Eye (tissue), 1 donor: Measurements from ENCODE around the gene MYOD1.

ENCODE experiments used
- DNase-seq: peaks from one replicate; pipeline ENCODE4 v3.0.0-alpha.2; 2015

Gene MYOD1

GRCh38 chr11:17703951-17704350 is 15.4 kb upstream of the MYOD1 start:
- no peak for DNase-seq

GRCh38 chr11:17707830-17708229 is 11.5 kb upstream of the MYOD1 start:
- DNase-seq: no peak

GRCh38 chr11:17711836-17712235 is 7.5 kb upstream of the MYOD1 start:
- DNase-seq: no peak

- no peak for DNase-seq
Measured at GRCh38 chr11:17713851-17714250, 5.5 kb upstream of the MYOD1 start.

GRCh38 chr11:17714356-17714854 is 5.0 kb upstream of the MYOD1 start:
- DNase-seq: no peak

GRCh38 chr11:17714870-17715269 is 4.5 kb upstream of the MYOD1 start:
- no peak for DNase-seq

GRCh38 chr11:17716807-17717206 is 2.6 kb upstream of the MYOD1 start:
- no peak for DNase-seq

GRCh38 chr11:17718015-17718414 is 1.4 kb upstream of the MYOD1 start:
- no peak for DNase-seq

GRCh38 chr11:17718510-17718962 is 835 bp upstream of the MYOD1 start:
- DNase-seq: no peak

GRCh38 chr11:17719938-17720795 is 796 bp downstream of the MYOD1 start:
- peak; percentile 73 for DNase-seq

- DNase-seq: peak; percentile 40
Measured at GRCh38 chr11:17720796-17721171, 1.4 kb downstream of the MYOD1 start.

GRCh38 chr11:17721242-17721999 is 2.0 kb downstream of the MYOD1 start:
- DNase-seq: no peak

GRCh38 chr11:17722000-17722643 is 2.8 kb downstream of the MYOD1 start:
- DNase-seq: peak; percentile 47

- no peak for DNase-seq
Measured at GRCh38 chr11:17724020-17724908, 4.9 kb downstream of the MYOD1 start.

- no peak for DNase-seq
Measured at GRCh38 chr11:17725174-17725573, 5.8 kb downstream of the MYOD1 start.

- DNase-seq: no peak
Measured at GRCh38 chr11:17730137-17730536, 10.8 kb downstream of the MYOD1 start.

GRCh38 chr11:17730608-17731462 is 11.5 kb downstream of the MYOD1 start:
- peak; percentile 95 for DNase-seq

- no peak for DNase-seq
Measured at GRCh38 chr11:17733261-17733660, 13.9 kb downstream of the MYOD1 start.

GRCh38 chr11:17734418-17734911 is 15.1 kb downstream of the MYOD1 start, which contains the start of gene KCNC1:
TSS of gene KCNC1 (plus strand) at chr11:17734781. CDS start at chr11:17736003, 1,222 bp downstream.
- peak; percentile 84 for DNase-seq

- peak; percentile 90 for DNase-seq
Measured at GRCh38 chr11:17734986-17735817, 15.8 kb downstream of the MYOD1 start.
